ENCODE data around the gene DNAI2.

Gene DNAI2

DNA sequence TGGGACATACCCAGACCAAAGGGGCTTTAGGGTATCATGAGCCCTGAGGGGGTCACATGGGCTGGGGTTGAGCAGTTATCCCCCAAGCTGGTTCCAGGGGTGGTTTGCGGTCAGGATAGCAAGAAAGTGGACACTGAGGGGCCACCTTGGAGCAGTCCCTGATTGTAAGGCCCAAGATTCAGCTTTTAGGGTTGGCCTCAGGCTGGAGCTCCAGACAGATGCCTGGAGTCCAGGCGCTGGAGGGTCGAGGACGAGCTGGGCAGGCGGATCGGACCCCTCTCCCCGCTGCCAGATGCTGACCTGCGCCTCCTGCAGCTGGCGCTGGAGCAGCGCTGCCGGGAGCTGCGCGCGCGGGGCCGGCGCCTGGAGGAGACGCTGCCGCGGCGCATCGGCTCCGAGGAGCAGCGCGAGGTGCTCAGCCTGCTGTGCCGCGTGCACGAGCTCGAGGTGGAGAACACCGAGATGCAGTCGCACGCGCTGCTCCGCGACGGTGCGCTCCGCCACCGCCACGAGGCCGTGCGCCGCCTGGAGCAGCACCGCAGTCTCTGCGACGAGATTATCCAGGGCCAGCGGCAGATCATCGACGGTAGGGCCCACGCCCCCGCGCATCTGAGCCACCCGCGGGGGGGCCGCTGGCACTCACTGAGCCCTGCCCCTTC, 77.6 kb downstream of the DNAI2 start:
- Histone ChIP-seq H3K27me3 (ENCODE audit: control insufficient read depth, insufficient read depth, low read length) (peaks cover 90% of the 10 kb centered on the region), H3K9me3 (ENCODE audit: control insufficient read depth, insufficient read depth, low read depth, low read length) (no peaks in the 10 kb centered on the region), H3K27ac (ENCODE audit: low read depth, low read length) (no peak overlapping the region), H3K9ac (ENCODE audit: low read length) (no peak overlapping the region), H3K4me3 (ENCODE audit: low read depth, low read length) (peak overlapping the region; percentile 47), H3K4me1 (ENCODE audit: control insufficient read depth, insufficient read depth, low read length) (no peaks in the 10 kb centered on the region), H3K36me3 (ENCODE audit: control insufficient read depth, insufficient read depth, low read length) (no peaks in the 10 kb centered on the region)

DNA sequence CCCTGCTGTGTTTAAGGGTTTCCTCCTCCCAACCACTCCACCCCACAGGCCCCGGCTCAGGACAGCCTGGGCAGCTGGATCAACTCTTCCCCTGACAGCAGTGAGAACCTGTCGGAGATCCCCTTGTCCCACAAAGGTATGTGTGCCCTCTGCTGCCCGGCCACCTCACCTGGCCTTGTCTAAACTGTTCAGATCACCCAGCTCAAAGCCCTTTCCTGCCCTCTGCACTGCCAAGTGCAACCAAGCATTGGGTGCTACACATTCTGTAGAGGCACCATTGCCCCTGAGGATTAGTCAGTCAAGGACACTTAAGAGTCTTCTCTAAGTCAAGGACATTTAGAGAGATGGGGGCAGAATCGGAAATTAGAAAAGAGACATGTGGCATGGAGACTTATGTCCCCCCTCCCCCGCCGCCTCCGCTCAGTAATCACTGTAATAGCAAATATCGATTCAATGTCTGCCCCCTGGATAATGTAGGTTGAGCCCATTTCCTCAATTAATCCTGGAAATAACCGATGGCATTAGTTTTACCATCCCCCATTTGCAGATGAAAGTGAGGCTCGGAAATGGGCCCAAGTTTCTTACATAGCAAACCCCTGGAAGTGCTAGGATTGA, 79.5 kb downstream of the DNAI2 start:
- peaks cover 97% of the 10 kb centered on the region for H3K27me3 ChIP-seq (ENCODE audit: control insufficient read depth, insufficient read depth, low read length)

DNA sequence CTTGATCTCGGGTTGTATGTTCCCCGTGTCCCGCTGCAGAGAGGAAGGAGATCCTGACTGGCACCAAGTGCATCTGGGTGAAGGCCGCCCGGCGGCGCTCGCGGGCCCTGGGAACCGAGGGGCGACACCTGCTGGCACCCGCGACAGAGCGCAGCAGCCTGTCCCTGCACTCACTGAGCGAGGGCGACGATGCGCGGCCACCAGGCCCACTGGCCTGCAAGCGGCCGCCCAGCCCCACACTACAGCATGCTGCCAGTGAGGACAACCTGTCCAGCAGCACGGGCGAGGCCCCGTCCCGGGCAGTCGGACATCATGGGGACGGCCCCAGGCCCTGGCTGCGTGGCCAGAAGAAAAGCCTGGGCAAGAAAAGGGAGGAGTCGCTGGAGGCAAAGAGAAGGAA, 80.1 kb downstream of the DNAI2 start:
- H3K4me1 ChIP-seq (ENCODE audit: control insufficient read depth, insufficient read depth, low read length), result no peaks in the 10 kb centered on the region
- no peak overlapping the region for H3K4me3 ChIP-seq (ENCODE audit: low read depth, low read length)
- H3K27ac ChIP-seq (ENCODE audit: low read depth, low read length), result no peak overlapping the region
- H3K9me3 ChIP-seq (ENCODE audit: control insufficient read depth, insufficient read depth, low read depth, low read length), result no peaks in the 10 kb centered on the region
- no peak overlapping the region for H3K9ac ChIP-seq (ENCODE audit: low read length)
- no peaks in the 10 kb centered on the region for H3K36me3 ChIP-seq (ENCODE audit: control insufficient read depth, insufficient read depth, low read length)
- H3K27me3 ChIP-seq (ENCODE audit: control insufficient read depth, insufficient read depth, low read length), result peaks cover 95% of the 10 kb centered on the region

More for the DNA sequence above, 79.5 kb downstream of the DNAI2 start:
- Histone ChIP-seq H3K9ac (ENCODE audit: low read length) (no peak overlapping the region), H3K36me3 (ENCODE audit: control insufficient read depth, insufficient read depth, low read length) (no peaks in the 10 kb centered on the region), H3K4me1 (ENCODE audit: control insufficient read depth, insufficient read depth, low read length) (no peaks in the 10 kb centered on the region), H3K4me3 (ENCODE audit: low read depth, low read length) (no peak overlapping the region), H3K27ac (ENCODE audit: low read depth, low read length) (no peak overlapping the region), H3K9me3 (ENCODE audit: control insufficient read depth, insufficient read depth, low read depth, low read length) (no peaks in the 10 kb centered on the region)

DNA sequence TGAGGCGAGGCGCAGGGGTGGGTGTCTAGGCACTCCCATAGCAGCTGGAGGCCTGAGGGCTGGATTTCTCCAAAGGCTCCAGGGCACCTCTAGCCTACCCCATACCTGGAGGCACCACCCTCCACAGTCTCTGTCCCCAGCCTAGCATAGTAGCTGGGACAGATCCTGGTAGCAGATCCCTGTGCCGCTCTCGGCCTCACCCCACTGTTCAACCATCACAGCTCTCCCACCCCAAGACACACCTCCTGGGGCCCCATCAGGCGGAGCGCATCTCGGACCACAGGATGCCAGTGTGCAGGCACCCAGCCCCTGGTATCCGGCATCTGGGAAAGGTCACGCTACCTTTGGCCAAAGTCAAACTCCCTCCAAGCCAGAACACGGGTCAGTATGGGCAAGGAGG, 80.5 kb downstream of the DNAI2 start:
- Histone ChIP-seq H3K27me3 (ENCODE audit: control insufficient read depth, insufficient read depth, low read length) (peaks cover 92% of the 10 kb centered on the region), H3K9ac (ENCODE audit: low read length) (no peak overlapping the region), H3K27ac (ENCODE audit: low read depth, low read length) (no peak overlapping the region), H3K9me3 (ENCODE audit: control insufficient read depth, insufficient read depth, low read depth, low read length) (no peaks in the 10 kb centered on the region), H3K4me1 (ENCODE audit: control insufficient read depth, insufficient read depth, low read length) (no peaks in the 10 kb centered on the region), H3K36me3 (ENCODE audit: control insufficient read depth, insufficient read depth, low read length) (no peaks in the 10 kb centered on the region), H3K4me3 (ENCODE audit: low read depth, low read length) (no peak overlapping the region)

DNA sequence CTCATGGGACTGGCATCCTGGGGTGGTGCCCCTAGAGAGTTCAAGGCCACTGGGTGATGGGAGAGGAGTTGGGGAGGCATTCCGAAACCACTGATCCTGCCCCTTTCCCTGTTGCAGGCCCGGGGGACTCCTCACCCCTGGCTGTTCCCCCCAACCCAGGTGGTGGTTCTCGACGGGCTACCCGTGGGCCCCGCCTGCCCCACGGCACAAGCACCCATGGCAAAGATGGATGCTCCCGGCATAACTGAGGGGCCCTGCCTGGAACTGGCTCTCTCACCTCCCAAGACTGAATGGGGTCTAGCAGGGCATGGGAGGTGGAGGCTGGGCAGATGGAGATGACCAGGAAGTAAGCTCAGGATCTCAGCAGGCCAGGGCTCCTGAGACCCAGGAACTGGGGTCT, 81.0 kb downstream of the DNAI2 start:
- Histone ChIP-seq H3K27me3 (ENCODE audit: control insufficient read depth, insufficient read depth, low read length) (peaks cover 94% of the 10 kb centered on the region), H3K27ac (ENCODE audit: low read depth, low read length) (no peak overlapping the region), H3K4me3 (ENCODE audit: low read depth, low read length) (no peak overlapping the region)

DNA sequence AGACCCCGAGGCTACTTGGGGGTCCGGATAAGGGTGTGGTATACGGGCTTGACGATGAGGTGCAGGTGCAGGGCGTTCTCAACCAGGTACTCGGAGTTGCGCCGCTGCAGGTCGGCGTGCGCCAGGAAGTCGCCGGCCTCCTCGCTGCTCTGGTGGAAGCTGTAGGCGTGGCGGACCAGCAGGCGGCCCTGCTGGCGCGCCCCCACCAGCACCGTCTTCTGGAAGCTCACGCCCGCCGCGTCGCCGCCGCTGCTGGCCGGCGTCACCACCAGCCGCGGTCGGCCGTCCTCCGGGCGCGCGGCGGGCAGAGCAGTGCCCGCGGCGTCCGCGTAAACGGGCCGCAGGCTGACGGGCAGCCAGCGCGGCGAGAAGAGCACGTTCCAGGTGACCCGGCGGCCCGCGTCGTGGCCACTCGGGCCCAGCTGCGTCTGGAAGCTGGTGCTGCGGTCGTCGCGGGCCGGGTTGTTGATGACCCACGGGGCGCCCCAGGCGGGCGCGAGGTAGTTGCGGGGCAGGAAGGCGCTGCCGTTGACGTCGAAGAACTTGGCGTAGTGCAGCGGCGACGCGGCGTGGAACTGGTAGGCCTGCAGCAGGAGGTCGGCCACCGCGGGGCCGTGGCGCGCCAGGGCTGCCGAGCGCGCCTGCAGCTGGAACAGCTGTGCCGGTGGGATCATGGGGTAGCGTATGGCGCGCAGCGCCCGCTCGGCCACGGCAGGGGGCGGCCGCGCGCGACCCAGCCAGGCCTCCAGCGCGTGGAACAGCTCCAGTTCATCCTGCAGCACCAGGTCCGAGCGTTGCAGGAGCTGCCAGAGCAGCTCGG, 82.8 kb downstream of the DNAI2 start:
- Histone ChIP-seq H3K9ac (ENCODE audit: low read length) (no peak overlapping the region), H3K4me1 (ENCODE audit: control insufficient read depth, insufficient read depth, low read length) (peaks cover 6% of the 10 kb centered on the region), H3K27me3 (ENCODE audit: control insufficient read depth, insufficient read depth, low read length) (peaks cover 89% of the 10 kb centered on the region), H3K27ac (ENCODE audit: low read depth, low read length) (no peak overlapping the region), H3K36me3 (ENCODE audit: control insufficient read depth, insufficient read depth, low read length) (no peaks in the 10 kb centered on the region), H3K9me3 (ENCODE audit: control insufficient read depth, insufficient read depth, low read depth, low read length) (no peaks in the 10 kb centered on the region), H3K4me3 (ENCODE audit: low read depth, low read length) (peak overlapping the region; percentile 60)

More for the DNA sequence above, 81.0 kb downstream of the DNAI2 start:
- H3K4me1 ChIP-seq (ENCODE audit: control insufficient read depth, insufficient read depth, low read length), result no peaks in the 10 kb centered on the region
- H3K9me3 ChIP-seq (ENCODE audit: control insufficient read depth, insufficient read depth, low read depth, low read length), result no peaks in the 10 kb centered on the region
- no peaks in the 10 kb centered on the region for H3K36me3 ChIP-seq (ENCODE audit: control insufficient read depth, insufficient read depth, low read length)
- H3K9ac ChIP-seq (ENCODE audit: low read length), result no peak overlapping the region

DNA sequence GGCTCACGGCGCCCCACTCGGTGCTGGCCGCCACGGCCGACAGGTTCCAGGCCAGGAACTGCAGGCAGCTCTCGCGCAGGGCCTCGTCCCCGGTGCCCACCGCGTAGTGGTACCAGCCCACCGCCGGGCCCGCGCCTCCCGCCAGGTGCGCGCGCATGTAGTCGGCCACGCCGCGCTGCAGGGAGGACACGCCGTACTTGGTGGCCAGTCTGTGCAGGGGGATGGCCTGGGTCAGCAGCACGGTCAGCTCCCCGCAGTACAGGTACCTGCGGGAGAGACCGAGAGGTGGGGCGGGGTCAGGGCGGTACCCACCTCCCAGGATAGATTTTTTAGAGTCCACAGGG, 83.4 kb downstream of the DNAI2 start:
- Histone ChIP-seq H3K4me1 (ENCODE audit: control insufficient read depth, insufficient read depth, low read length) (peaks cover 12% of the 10 kb centered on the region), H3K9me3 (ENCODE audit: control insufficient read depth, insufficient read depth, low read depth, low read length) (no peaks in the 10 kb centered on the region), H3K27me3 (ENCODE audit: control insufficient read depth, insufficient read depth, low read length) (peaks cover 85% of the 10 kb centered on the region), H3K4me3 (ENCODE audit: low read depth, low read length) (peak overlapping the region; percentile 60), H3K27ac (ENCODE audit: low read depth, low read length) (no peak overlapping the region), H3K9ac (ENCODE audit: low read length) (no peak overlapping the region), H3K36me3 (ENCODE audit: control insufficient read depth, insufficient read depth, low read length) (no peaks in the 10 kb centered on the region)

DNA sequence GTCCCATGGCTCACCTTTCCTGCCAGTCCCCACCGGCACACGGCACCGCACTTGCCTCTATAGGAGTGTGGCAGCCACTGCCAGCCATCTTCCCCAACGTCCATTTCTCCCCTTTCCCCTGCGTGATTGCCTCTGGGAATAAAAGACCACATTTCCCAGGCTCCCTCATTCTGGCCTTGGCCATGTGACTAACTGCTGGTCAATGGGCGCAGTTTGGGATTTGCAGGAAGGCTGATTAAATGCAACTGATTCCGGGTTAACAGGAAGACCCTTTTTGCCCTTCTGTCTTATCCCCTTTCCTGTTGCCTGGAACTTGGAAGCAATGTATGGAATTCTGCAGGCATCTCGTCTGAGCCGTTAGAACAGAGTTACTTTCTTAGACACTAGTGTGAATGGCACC, 84.7 kb downstream of the DNAI2 start:
- Histone ChIP-seq H3K27me3 (ENCODE audit: control insufficient read depth, insufficient read depth, low read length) (peaks cover 77% of the 10 kb centered on the region), H3K9me3 (ENCODE audit: control insufficient read depth, insufficient read depth, low read depth, low read length) (no peaks in the 10 kb centered on the region), H3K36me3 (ENCODE audit: control insufficient read depth, insufficient read depth, low read length) (no peaks in the 10 kb centered on the region), H3K9ac (ENCODE audit: low read length) (no peak overlapping the region), H3K4me3 (ENCODE audit: low read depth, low read length) (no peak overlapping the region), H3K4me1 (ENCODE audit: control insufficient read depth, insufficient read depth, low read length) (peaks cover 14% of the 10 kb centered on the region), H3K27ac (ENCODE audit: low read depth, low read length) (no peak overlapping the region)

DNA sequence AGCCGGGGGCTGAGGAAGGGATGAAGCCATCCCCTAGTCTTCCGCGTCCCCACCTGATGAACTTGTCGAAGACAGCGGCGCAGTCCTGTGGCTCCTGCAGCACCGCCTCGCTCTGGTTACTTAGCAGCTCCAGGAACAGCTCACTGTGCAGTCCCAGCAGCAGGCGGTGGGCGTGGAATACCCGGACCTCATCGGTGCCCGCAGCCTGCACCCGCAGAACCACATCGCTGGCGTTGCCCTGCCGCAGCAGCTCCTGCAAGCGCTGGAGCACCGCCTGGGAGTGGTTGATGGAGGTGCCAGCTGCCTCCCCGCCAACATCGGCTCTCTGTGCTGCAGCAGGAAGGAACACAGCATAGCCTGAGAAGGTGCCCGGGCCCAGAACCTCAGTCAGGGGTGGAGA, 85.9 kb downstream of the DNAI2 start:
- no peak overlapping the region for H3K27ac ChIP-seq (ENCODE audit: low read depth, low read length)
- peaks cover 65% of the 10 kb centered on the region for H3K27me3 ChIP-seq (ENCODE audit: control insufficient read depth, insufficient read depth, low read length)
- H3K4me1 ChIP-seq (ENCODE audit: control insufficient read depth, insufficient read depth, low read length), result peaks cover 14% of the 10 kb centered on the region
- no peaks in the 10 kb centered on the region for H3K9me3 ChIP-seq (ENCODE audit: control insufficient read depth, insufficient read depth, low read depth, low read length)
- H3K4me3 ChIP-seq (ENCODE audit: low read depth, low read length), result no peak overlapping the region
- no peak overlapping the region for H3K9ac ChIP-seq (ENCODE audit: low read length)
- no peaks in the 10 kb centered on the region for H3K36me3 ChIP-seq (ENCODE audit: control insufficient read depth, insufficient read depth, low read length)

DNA sequence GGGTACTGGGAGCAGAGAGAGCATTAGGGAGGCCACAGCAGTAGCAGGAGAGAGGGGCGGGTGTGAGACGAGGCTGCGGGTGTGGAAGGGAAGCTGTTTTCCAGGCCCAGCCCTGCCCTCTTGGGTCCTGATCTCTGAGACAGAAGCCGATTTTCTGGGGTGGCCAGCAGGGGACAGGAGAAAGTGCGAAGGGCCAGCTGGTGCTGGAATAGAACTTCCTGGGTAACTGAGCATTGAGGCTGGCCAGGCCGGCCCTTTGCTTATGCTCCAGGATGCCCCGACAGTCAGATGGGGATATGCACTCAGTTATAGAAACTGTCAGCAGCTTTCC, 86.8 kb downstream of the DNAI2 start:
- H3K27ac ChIP-seq (ENCODE audit: low read depth, low read length), result no peak overlapping the region
- peaks cover 56% of the 10 kb centered on the region for H3K27me3 ChIP-seq (ENCODE audit: control insufficient read depth, insufficient read depth, low read length)
- no peaks in the 10 kb centered on the region for H3K9me3 ChIP-seq (ENCODE audit: control insufficient read depth, insufficient read depth, low read depth, low read length)
- H3K36me3 ChIP-seq (ENCODE audit: control insufficient read depth, insufficient read depth, low read length), result no peaks in the 10 kb centered on the region
- no peak overlapping the region for H3K4me3 ChIP-seq (ENCODE audit: low read depth, low read length)
- peaks cover 14% of the 10 kb centered on the region for H3K4me1 ChIP-seq (ENCODE audit: control insufficient read depth, insufficient read depth, low read length)
- H3K9ac ChIP-seq (ENCODE audit: low read length), result no peak overlapping the region

Measured in HUES6 (cell line).